AG04449 (cell line): ENCODE results near the gene AMN.

Experiments
- CTCF ChIA-PET: fragments of 350-600 bp; formaldehyde crosslinking; extraction: SDS; loops from one replicate; lab custom pipeline; 2021; ENCODE audit warnings: antibody characterized with exemption; lab: Yijun Ruan, JAX
- POLR2A ChIA-PET: fragments of 400-600, 350-600 bp; formaldehyde crosslinking; extraction: SDS; loops from one replicate; lab custom pipeline; 2020; ENCODE audit warnings: antibody characterized with exemption, inconsistent platforms; lab: Yijun Ruan, JAX
- DNase-seq: peaks from one replicate; pipeline ENCODE4 v3.0.0-alpha.2; 2010; ENCODE audit warnings: low read depth, low spot score
- H3K4me3 ChIP-seq: 2 replicates; pipeline ENCODE4 v1.5.1; 2011; ENCODE audit warnings: low read depth, mild to moderate bottlenecking, control low read depth, low read length
- CTCF ChIP-seq: IDR thresholded peaks from one replicate; pipeline ENCODE4 v1.5.1; 2011; ENCODE audit warnings: mild to moderate bottlenecking, moderate library complexity, low read length, control low read depth, inconsistent platforms; ENCODE audit not compliant: insufficient read depth; ENCODE audit errors: missing control alignments

Gene AMN

GRCh38 chr14:102909462-102909861 lies 13.0 kb upstream of the AMN start:
- POLR2A ChIA-PET, result no interaction called here
- no peak for DNase-seq
- H3K4me3 ChIP-seq, result no peak overlapping the region
- no peak for TF ChIP-seq CTCF
- CTCF ChIA-PET, result interaction anchor here (0.7 to 1.4 kb wide), 2 partner anchors 10 to 215 kb away, joined by 3 to 5 read pairs; no protein-coding TSS in a partner anchor

DNA sequence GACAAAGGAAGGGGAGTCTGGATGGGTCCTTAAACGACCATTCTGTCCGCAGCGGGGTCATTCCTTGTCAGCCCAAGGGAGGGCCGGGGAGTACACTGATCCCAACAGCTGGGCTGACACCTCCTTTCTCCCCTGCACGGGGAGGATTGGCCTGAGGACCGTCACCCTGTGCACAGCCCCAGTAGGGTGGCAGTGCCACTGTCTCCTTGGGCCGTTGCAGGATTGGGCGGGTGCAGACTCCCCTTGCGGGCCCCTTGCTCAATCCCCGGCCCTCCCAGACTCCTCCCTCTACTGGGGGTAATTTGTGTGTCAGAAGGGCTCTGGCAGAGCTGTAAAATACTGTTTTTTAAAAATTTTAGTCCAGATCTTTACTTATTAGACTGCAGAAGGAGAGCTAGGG lies 12.6 kb upstream of the AMN start:
- ChIA-PET POLR2A (no interaction called here), CTCF (no interaction called here)
- no peak for DNase-seq
- TF ChIP-seq CTCF, result no peak
- no peak overlapping the region for H3K4me3 ChIP-seq

DNA sequence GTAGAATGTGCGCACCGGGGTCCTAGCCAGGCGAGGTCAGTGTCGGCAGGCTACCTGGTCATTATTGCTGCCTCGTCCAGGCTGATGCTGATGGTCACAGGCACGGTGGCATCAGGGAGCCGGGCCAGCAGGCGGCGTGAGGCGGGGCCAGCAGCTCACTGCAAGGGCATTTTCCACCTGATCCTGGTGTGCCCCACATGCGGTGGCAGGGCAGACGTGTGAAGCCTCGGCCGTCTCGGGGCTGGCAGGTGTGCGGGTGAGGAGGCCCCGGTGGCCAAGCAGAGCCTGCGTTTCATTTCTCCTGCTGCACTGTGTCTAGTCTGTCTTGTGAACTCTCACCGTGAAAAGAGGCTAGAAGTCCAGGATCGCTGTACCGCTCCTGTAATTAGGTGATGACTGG lies 12.0 kb upstream of the AMN start:
- no peak for DNase-seq
- no peak overlapping the region for H3K4me3 ChIP-seq
- POLR2A ChIA-PET, result no interaction called here
- CTCF ChIA-PET, result no interaction called here
- TF ChIP-seq CTCF, result no peak

- TF ChIP-seq CTCF, result no peak
- CTCF ChIA-PET, result no interaction called here
- POLR2A ChIA-PET, result no interaction called here
- no peak for DNase-seq
- H3K4me3 ChIP-seq, result no peak overlapping the region
Observed at GRCh38 chr14:102911541-102911951, 10.9 kb upstream of the AMN start.

- CTCF ChIA-PET, result interaction anchor here (1.1 to 1.3 kb wide), 2 partner anchors 217 to 219 kb away, joined by 3 to 5 read pairs; no protein-coding TSS in a partner anchor
- TF ChIP-seq CTCF, result no peak
- DNase-seq, result no peak
- H3K4me3 ChIP-seq, result no peak overlapping the region
- POLR2A ChIA-PET, result interaction anchor here (0.6 kb wide), 1 partner anchor 332 kb away, joined by 3 read pairs; no protein-coding TSS in a partner anchor
Observed at GRCh38 chr14:102911991-102912761, 10.3 kb upstream of the AMN start.

DNA sequence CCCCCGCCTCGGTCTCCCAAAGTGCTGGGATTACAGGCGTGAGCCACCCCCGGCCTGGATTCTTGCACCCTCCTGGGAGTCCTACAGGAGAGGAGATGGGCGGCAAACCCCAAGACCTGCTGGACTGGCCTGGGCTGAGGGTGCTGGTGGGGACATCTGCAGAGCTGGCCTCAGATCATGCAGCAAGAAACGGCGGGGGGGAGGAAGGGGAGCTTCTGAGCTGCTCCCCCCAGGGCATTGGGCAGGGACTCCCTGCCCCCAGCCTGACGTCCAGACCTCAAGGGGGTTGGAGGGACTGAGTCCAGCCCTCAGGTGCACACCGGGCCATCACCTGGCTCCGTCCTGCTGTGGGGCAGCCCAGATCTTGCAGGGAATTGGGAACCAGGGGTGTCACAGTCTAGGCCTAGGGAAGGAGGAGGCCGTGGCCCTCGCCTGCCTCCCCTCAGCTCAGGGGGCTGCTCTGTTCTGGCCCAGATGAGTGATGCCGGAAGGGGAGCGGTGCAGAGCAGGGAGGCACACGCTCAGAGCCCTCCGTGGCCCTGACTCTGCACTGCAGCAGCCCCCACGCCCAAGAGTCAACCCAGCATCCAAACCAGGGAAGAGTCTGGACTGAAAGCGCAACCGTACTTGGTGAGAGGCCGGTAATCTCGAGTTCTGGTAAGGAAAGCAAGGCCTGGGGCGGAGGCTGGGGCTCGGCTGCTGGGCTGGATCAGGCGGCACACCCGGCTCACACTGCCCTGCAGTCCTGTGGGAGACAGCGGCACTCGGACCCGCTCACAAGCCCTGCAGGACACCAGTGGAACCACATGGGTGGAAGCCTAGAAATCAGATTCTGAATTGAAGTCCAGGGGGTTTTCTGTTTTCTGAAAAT lies 8.9 kb upstream of the AMN start:
- DNase-seq, result no peak
- POLR2A ChIA-PET, result no interaction called here
- H3K4me3 ChIP-seq, result no peak overlapping the region
- TF ChIP-seq CTCF, result no peak
- CTCF ChIA-PET, result interaction anchor here (0.8 to 5.5 kb wide), 5 partner anchors 8 to 220 kb away, joined by 3 to 62 read pairs (median 5); no protein-coding TSS in a partner anchor
